Caco-2 (cell line): ENCODE measurements around the gene HELZ. TPM values are rescaled to one million over a fixed set of nuclear protein-coding genes. Genes with fewer than 3 reads are reported as not detected.

Experiments used
- BruUV-seq: library from RNA; stranded (reverse); fragments of 400-500 nt; replicated peaks from 2 replicates; lab custom pipeline; 2021; lab: Mats Ljungman, UMichigan
- CTCF ChIA-PET: fragments of 300-600 bp; sonication (Branson Sonifier 250); formaldehyde crosslinking; loops from one replicate; lab custom pipeline; 2022; ENCODE audit warnings: antibody characterized with exemption; lab: Charles Lee
- POLR2A ChIA-PET: fragments of 300-600 bp; sonication (Branson Sonifier 250); formaldehyde crosslinking; loops from one replicate; lab custom pipeline; 2022; ENCODE audit warnings: antibody characterized with exemption; lab: Charles Lee
- DNase-seq, 2 experiments: peaks; one replicate each; pipeline versions ENCODE4 v3.0.0 to v3.0.0-alpha.2; 2020 to 2022
- H3K27me3 ChIP-seq: replicated peaks from 2 replicates; pipeline ENCODE4 v1.6.0; 2011; ENCODE audit warnings: low read length; ENCODE audit not compliant: control insufficient read depth, insufficient read depth
- H3K36me3 ChIP-seq: 2 replicates; pipeline ENCODE4 v1.5.1; 2011; ENCODE audit warnings: low read length; ENCODE audit not compliant: control insufficient read depth, insufficient read depth
- H3K4me1 ChIP-seq: fragments of 250-450 bp; sonication (Bioruptor Pico); 2 replicates; pipeline ENCODE4 v1.5.1; 2020; ENCODE audit warnings: mild to moderate bottlenecking
- H3K4me3 ChIP-seq: 2 replicates; pipeline ENCODE4 v1.5.1; 2011; ENCODE audit warnings: low read depth, mild to moderate bottlenecking, control low read depth, low read length
- H3K9me3 ChIP-seq: fragments of 250-450 bp; sonication (Bioruptor Pico); 2 replicates; pipeline ENCODE4 v1.5.1; 2020; ENCODE audit warnings: mild to moderate bottlenecking, moderate library complexity
- H3K27ac Mint-ChIP-seq: one replicate; pipeline ENCODE4 v1.8.0; 2022; ENCODE audit warnings: mixed read lengths; ENCODE audit not compliant: unreplicated experiment
- H3K27me3 Mint-ChIP-seq: one replicate; pipeline ENCODE4 v1.8.0; 2022; ENCODE audit warnings: mixed read lengths; ENCODE audit not compliant: insufficient read depth, unreplicated experiment
- H3K36me3 Mint-ChIP-seq: one replicate; pipeline ENCODE4 v1.8.0; 2022; ENCODE audit warnings: mild to moderate bottlenecking, mixed read lengths; ENCODE audit not compliant: insufficient read depth, unreplicated experiment
- H3K4me1 Mint-ChIP-seq: one replicate; pipeline ENCODE4 v1.8.0; 2022; ENCODE audit warnings: low read depth, mixed read lengths; ENCODE audit not compliant: unreplicated experiment
- H3K4me3 Mint-ChIP-seq: one replicate; pipeline ENCODE4 v1.8.0; 2022; ENCODE audit warnings: mild to moderate bottlenecking, moderate library complexity, mixed read lengths; ENCODE audit not compliant: unreplicated experiment
- H3K9me3 Mint-ChIP-seq: one replicate; pipeline ENCODE4 v1.8.0; 2022; ENCODE audit warnings: mixed read lengths; ENCODE audit not compliant: unreplicated experiment
- intact Hi-C: fragments of 100-400 bp; cut with micrococcal nuclease; formaldehyde crosslinking; loops from one replicate; pipeline ENCODE4 v1.10.0; 2022; ENCODE audit not compliant: unreplicated experiment
- total RNA-seq: library from RNA; stranded (reverse); gene quantifications from 2 replicates; pipeline ENCODE4 v1.2.3, GENCODE V29; 2022
- TF ChIP-seq, protein P1 (sequence below), 2 experiments: fragments of 200-600 bp in 1 of 2; IDR thresholded peaks; 1 replicate in 1 of 2; 2 replicates in 1 of 2; pipeline versions ENCODE4 v1.5.1 to v1.8.0; 2011 to 2022; ENCODE audit warnings: antibody characterized with exemption in 1 of 2, control low read depth in 1 of 2, inconsistent platforms in 1 of 2, low read depth in 1 of 2, low read length in 1 of 2, mild to moderate bottlenecking in 1 of 2, moderate library complexity in 1 of 2; ENCODE audit not compliant: insufficient read depth in 1 of 2, severe bottlenecking in 1 of 2, unreplicated experiment in 1 of 2

HELZ gene
- total RNA-seq, 1 experiment from 2014 or later = 63.8 TPM

DNA sequence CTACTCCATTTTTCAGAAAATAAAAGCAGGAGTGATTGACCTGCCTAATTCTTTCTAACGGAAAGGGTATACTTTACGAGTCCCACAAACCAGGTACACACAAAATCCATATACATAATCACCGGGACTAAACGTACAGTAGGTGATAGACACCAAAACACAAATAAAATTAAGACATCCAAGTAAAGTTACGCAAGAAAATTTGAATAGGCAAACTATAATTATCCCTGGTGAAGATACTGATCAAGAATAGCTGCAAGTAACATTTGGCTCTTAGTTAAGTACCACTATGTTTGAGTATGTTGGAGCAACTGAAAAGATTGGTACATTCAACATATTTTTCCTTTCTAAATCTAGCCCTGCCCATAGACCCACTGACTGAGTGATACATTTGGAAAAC lies 1.7 kb downstream of the HELZ start:
- Histone ChIP-seq H3K9me3 (no peaks in the 10 kb centered on the region), H3K36me3 (no peaks in the 10 kb centered on the region), H3K4me1 (peaks cover 53% of the 10 kb centered on the region), H3K27me3 (no peaks in the 10 kb centered on the region), H3K4me3 (peak overlapping the region; percentile 92)
- intact Hi-C loops = loop anchor here (10.0 kb wide), 1 partner anchor 518 kb away; no protein-coding TSS in a partner anchor
- Mint-ChIP-seq H3K27me3 (no peaks in the 10 kb centered on the region), H3K36me3 (peaks cover 47% of the 10 kb centered on the region), H3K9me3 (no peaks in the 10 kb centered on the region), H3K4me3 (peak overlapping the region; percentile 92), H3K4me1 (peaks cover 49% of the 10 kb centered on the region), H3K27ac (no peak overlapping the region)
- ChIA-PET POLR2A (interaction anchor here (0.5 kb wide), 1 partner anchor 119 kb away, joined by 7 read pairs; no protein-coding TSS in a partner anchor), CTCF (no interaction called here)
- no TSS peak for BruUV-seq
- no peak for DNase-seq
- TF ChIP-seq, protein P1, sequence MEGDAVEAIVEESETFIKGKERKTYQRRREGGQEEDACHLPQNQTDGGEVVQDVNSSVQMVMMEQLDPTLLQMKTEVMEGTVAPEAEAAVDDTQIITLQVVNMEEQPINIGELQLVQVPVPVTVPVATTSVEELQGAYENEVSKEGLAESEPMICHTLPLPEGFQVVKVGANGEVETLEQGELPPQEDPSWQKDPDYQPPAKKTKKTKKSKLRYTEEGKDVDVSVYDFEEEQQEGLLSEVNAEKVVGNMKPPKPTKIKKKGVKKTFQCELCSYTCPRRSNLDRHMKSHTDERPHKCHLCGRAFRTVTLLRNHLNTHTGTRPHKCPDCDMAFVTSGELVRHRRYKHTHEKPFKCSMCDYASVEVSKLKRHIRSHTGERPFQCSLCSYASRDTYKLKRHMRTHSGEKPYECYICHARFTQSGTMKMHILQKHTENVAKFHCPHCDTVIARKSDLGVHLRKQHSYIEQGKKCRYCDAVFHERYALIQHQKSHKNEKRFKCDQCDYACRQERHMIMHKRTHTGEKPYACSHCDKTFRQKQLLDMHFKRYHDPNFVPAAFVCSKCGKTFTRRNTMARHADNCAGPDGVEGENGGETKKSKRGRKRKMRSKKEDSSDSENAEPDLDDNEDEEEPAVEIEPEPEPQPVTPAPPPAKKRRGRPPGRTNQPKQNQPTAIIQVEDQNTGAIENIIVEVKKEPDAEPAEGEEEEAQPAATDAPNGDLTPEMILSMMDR (IDR thresholded peaks at IDR 0.05; ENCODE audit: insufficient read depth in 1 of 2, low read depth in 1 of 2, low read length in 1 of 2, severe bottlenecking in 1 of 2, unreplicated experiment in 1 of 2) = no peak

DNA sequence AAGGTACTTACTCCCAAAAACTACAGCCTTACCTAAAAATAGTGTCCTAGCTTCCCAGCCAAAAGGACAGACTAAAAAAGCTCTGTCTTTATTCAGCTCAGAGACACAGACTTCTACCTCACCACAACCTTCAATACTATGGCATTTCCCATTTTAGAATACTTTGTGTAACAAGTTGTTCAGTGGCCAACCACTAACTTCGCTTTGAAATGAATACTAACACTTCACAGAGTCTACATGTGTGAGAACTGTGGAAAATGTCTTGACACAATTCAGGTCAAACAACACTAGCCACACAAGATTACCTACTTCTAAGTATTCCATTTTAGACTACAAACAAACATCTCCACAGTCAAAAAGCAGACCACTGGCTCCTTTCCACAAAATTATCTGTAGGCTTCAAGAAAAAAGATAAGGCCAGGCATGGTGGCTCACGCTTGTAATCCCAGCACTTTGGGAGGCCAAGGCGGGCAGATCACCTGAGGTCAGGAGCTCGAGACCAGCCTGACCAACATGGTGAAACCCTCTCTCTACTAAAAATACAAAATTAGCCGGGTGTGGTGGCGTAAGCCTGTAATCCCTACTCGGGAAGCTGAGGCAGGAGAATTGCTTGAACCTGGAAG lies 3.2 kb downstream of the HELZ start:
- DNase-seq = no peak
- intact Hi-C loops = loop anchor here (10.0 kb wide), 1 partner anchor 517 kb away; no protein-coding TSS in a partner anchor
- Histone ChIP-seq H3K4me3 (no peak overlapping the region), H3K36me3 (no peaks in the 10 kb centered on the region), H3K4me1 (peaks cover 44% of the 10 kb centered on the region), H3K27me3 (no peaks in the 10 kb centered on the region), H3K9me3 (no peaks in the 10 kb centered on the region)
- no peaks in the 10 kb centered on the region for H3K27me3 Mint-ChIP-seq
- ChIA-PET CTCF (no interaction called here), POLR2A (interaction anchor here (0.5 kb wide), 1 partner anchor 1980 kb away, joined by 3 read pairs; no protein-coding TSS in a partner anchor)
- BruUV-seq = no TSS peak
- TF ChIP-seq, protein P1 (IDR thresholded peaks at IDR 0.05; ENCODE audit: insufficient read depth in 1 of 2, low read depth in 1 of 2, low read length in 1 of 2, severe bottlenecking in 1 of 2, unreplicated experiment in 1 of 2) = no peak
- no peak overlapping the region for H3K4me3 Mint-ChIP-seq
- peak overlapping the region; percentile 22 for H3K27ac Mint-ChIP-seq
- H3K36me3 Mint-ChIP-seq = peaks cover 62% of the 10 kb centered on the region
- H3K4me1 Mint-ChIP-seq = peaks cover 36% of the 10 kb centered on the region
- no peaks in the 10 kb centered on the region for H3K9me3 Mint-ChIP-seq

DNA sequence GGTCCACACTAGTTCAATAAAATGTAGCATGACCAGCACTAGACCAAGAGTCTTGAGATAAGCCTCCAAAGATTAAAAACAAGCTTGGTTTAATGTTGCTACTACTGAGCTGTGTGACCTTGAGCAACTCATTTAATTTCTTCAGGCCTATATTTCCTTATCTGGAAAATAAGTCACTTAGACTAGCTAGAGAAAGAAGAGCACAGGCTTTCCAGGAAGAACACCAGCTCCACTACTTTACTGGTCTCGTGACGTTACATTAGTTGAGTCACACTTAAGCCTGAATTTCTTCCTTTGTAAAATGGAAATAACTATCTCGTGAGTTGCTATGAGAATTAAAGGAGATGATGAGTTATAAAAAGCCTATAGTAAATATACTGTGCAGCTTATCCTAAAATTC lies 5.4 kb downstream of the HELZ start:
- no TSS peak for BruUV-seq
- no peaks in the 10 kb centered on the region for H3K27me3 ChIP-seq
- H3K4me3 Mint-ChIP-seq = no peak overlapping the region
- no peaks in the 10 kb centered on the region for H3K27me3 Mint-ChIP-seq
- H3K9me3 ChIP-seq = no peaks in the 10 kb centered on the region
- TF ChIP-seq, protein P1 (IDR thresholded peaks at IDR 0.05; ENCODE audit: insufficient read depth in 1 of 2, low read depth in 1 of 2, low read length in 1 of 2, severe bottlenecking in 1 of 2, unreplicated experiment in 1 of 2) = no peak
- ChIA-PET CTCF (interaction anchor here (0.9 kb wide), 1 partner anchor 18 kb away, joined by 4 read pairs; no protein-coding TSS in a partner anchor), POLR2A (interaction anchor here (0.6 to 1.0 kb wide), 3 partner anchors 15 to 1198 kb away, joined by 3 to 8 read pairs (median 6); no protein-coding TSS in a partner anchor)
- peaks cover 32% of the 10 kb centered on the region for H3K4me1 Mint-ChIP-seq
- H3K27ac Mint-ChIP-seq = no peak overlapping the region
- H3K4me1 ChIP-seq = peaks cover 39% of the 10 kb centered on the region
- H3K36me3 Mint-ChIP-seq = peaks cover 66% of the 10 kb centered on the region
- no peaks in the 10 kb centered on the region for H3K9me3 Mint-ChIP-seq
- intact Hi-C loops = no loop called here
- no peak overlapping the region for H3K4me3 ChIP-seq
- no peaks in the 10 kb centered on the region for H3K36me3 ChIP-seq
- no peak for DNase-seq
